Right renal pelvis (tissue), 4 donors: Measurements from ENCODE around the gene KCNQ1. TPM values are rescaled to one million over a fixed set of nuclear protein-coding genes. Genes with fewer than 3 reads are reported as not detected.

Source experiments
- DNase-seq, 4 donors: peaks; one replicate each; pipeline ENCODE4 v3.0.0-alpha.2; 2013; ENCODE audit warnings: low read depth in 4 of 4, low spot score in 3 of 4, missing footprints in 1 of 4
- polyA plus RNA-seq, 4 donors: library from polyadenylated mRNA; unstranded; fragments of 120-200 nt; gene quantifications; one replicate each; pipeline ENCODE4 v1.2.1, GENCODE V29; 2013; ENCODE audit not compliant: insufficient read length in 4 of 4

Gene KCNQ1, protein sequence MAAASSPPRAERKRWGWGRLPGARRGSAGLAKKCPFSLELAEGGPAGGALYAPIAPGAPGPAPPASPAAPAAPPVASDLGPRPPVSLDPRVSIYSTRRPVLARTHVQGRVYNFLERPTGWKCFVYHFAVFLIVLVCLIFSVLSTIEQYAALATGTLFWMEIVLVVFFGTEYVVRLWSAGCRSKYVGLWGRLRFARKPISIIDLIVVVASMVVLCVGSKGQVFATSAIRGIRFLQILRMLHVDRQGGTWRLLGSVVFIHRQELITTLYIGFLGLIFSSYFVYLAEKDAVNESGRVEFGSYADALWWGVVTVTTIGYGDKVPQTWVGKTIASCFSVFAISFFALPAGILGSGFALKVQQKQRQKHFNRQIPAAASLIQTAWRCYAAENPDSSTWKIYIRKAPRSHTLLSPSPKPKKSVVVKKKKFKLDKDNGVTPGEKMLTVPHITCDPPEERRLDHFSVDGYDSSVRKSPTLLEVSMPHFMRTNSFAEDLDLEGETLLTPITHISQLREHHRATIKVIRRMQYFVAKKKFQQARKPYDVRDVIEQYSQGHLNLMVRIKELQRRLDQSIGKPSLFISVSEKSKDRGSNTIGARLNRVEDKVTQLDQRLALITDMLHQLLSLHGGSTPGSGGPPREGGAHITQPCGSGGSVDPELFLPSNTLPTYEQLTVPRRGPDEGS
- 10 to 100 TPM in 3 of 4 donors, 1 to 10 TPM in 1; 9.8 to 13.2 (median 12.0) TPM for polyA plus RNA-seq

- DNase-seq: no peak
Measured at GRCh38 chr11:2444821-2445745, at the start of gene KCNQ1. Gene KCNQ1 (plus strand): TSS chr11:2445008. CDS start chr11:2445099, 91 bp downstream.

GRCh38 chr11:2395211-2395730 lies 49.5 kb upstream of the KCNQ1 start:
- DNase-seq: no peak

- DNase-seq: no peak
Measured at GRCh38 chr11:2395856-2396255, 49.0 kb upstream of the KCNQ1 start.

GRCh38 chr11:2396471-2396870 lies 48.3 kb upstream of the KCNQ1 start:
- DNase-seq: no peak

- no peak for DNase-seq
Measured at GRCh38 chr11:2397005-2397404, 47.8 kb upstream of the KCNQ1 start.

- no peak for DNase-seq
Measured at GRCh38 chr11:2398664-2399355, 46.0 kb upstream of the KCNQ1 start.

DNA sequence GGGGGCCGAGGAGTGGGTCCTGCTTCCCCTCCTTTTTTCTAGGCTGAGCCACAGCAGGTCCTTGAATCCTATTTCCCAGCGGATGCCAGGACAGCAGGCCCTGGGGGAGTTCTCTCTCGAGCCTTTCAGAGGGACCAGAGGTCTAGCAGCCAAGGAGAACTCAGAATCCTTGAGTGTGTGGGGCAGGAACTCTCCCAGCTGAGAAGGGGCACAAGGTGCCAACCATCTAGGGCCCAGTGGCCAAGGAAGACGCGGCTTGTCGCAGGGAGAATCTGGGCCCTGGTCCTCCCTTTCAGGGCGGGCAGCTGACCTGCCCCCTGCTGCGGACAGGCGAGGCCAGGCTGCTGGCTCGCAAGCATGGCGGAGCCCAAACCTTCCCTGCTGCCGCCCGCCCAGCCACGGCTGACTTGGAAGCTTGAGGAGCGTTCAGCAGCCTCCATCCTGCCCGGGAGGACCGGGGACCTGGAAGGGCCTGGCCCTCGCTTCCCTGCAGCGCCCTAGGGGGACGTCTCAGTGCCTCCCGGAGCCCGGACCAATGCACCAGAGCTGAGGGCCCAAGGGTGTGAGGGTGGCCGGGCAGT lies 45.2 kb upstream of the KCNQ1 start:
- no peak for DNase-seq

GRCh38 chr11:2400069-2400761 lies 44.6 kb upstream of the KCNQ1 start, which contains the start of gene TSSC4:
Gene TSSC4 (plus strand): TSS chr11:2400750. CDS start chr11:2402634, 1,884 bp downstream.
- DNase-seq: peak; percentile 99 to 100 (median 100)

GRCh38 chr11:2400762-2401435 lies 43.9 kb upstream of the KCNQ1 start:
- DNase-seq: no peak

DNA sequence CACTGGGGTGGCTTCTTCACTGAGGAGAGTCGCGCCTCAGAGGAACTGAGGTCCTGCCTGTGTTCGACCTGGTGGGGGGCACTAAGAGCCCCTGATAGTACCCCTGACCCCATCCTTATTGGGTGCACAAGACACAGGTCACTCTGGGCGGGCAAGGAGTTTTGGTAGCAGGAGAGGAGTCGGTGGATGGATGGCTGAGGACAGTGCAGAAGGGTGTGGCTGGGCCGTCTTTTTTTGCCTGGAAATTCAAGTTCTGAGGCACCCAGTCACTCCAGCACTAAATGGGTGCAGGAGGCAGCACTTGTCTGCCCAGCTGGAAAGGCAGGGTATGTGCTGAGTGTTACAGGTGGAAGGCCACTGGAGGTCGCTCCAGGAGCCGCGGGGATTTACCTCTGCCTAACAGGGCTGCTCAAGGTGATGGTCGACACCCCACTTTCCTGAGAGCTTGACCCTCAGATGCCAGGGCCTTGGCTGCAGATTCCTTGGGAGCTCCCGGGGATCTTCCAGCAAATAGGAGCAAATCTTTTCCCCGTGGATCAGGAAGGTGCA lies 43.3 kb upstream of the KCNQ1 start:
- no peak for DNase-seq

GRCh38 chr11:2402106-2402505 lies 42.7 kb upstream of the KCNQ1 start:
- DNase-seq: no peak

- DNase-seq: no peak
Measured at GRCh38 chr11:2402890-2403645, 41.7 kb upstream of the KCNQ1 start.

DNA sequence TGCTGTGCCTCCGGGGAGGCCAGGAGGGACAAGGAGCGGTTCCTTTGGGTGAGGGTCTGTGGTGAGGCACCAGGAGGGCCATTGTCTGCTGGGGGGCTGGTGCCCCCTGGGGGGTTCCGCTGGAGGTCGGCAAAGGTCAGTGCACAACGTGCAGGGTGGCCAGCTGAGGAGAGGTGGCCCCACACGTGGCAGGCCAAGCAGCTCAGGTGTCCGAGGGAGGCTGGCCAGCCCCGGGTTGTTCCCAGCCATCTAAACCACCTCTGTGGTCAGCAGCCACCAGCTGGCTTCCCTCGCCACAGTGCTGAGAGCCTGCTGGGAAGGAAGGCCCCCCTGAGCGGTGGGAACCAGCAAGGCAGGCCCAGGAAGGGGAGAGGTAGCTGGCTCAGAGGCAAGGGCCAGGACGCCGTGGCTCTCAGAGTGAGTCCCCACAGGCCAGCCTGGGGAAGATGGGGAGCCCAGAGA lies 40.0 kb upstream of the KCNQ1 start:
- no peak for DNase-seq

- peak in 1 of 4 donors; percentile 53 for DNase-seq
Measured at GRCh38 chr11:2406451-2406850, 38.4 kb upstream of the KCNQ1 start.

DNA sequence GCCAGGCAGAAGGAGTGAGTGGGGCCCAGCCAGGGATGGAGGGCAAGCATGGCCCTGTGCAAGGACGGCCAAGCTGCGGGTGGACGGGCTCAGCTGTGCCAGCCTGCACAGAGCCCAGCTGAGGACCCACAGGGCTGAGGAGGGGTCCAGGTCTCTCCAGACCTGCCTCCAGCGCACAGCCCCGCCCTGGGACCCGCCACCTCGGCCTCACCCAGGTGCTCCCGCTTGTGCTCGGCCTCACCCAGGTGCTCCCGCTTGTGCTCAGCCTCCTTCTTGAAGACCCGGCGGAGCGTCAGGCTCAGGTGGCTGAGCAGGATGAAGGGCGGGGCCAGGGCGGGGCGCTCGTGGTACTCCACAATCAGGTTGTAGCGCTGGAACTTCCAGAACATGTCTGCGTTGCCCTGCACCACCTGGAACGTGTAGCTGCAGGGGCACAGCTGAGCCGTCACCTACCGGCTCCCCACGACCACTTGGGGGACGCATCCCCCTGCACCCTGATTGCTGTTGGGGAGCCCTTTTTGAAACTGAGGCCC lies 37.9 kb upstream of the KCNQ1 start:
- DNase-seq: no peak

GRCh38 chr11:2408671-2409070 lies 36.1 kb upstream of the KCNQ1 start:
- DNase-seq: peak in 2 of 4 donors; percentile 30 to 33

DNA sequence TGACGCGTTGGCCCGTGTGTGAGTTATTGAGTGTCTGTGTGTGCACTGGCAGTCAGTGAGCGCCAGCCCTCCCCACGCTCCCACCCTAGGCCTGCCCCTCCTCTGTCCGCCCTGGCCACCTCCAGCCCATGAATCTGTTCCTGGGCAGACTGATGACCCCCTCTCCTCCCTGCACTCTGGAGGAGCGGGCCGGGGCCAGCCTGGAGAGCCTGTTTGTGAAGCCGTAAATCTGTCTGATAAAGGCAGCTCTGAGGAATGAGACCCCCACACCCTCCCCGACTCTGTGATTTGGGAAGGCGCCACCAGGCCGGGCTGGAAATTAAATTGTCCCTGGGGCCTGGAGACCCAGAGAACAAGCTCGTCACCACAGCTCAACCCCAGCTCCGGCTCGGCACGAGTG lies 35.7 kb upstream of the KCNQ1 start:
- peak; percentile 60 to 84 (median 76) for DNase-seq
